Neural crest cell (in vitro differentiated cells): ENCODE data around the gene OR51V1. TPM values are rescaled to one million over a fixed set of nuclear protein-coding genes. Genes with fewer than 3 reads are reported as not detected.

ENCODE experiments used
- DNase-seq: peaks from one replicate; pipeline ENCODE4 v3.0.0; 2021; ENCODE audit warnings: low read depth, mixed read lengths, low spot score
- H3K27ac Mint-ChIP-seq: one replicate; pipeline ENCODE4 v1.8.0; 2021; ENCODE audit warnings: mild to moderate bottlenecking, mixed read lengths; ENCODE audit not compliant: unreplicated experiment
- H3K27me3 Mint-ChIP-seq: 2 replicates; pipeline ENCODE4 v1.8.0; 2021; ENCODE audit warnings: low read depth, mild to moderate bottlenecking, mixed read lengths
- H3K36me3 Mint-ChIP-seq: 2 replicates; pipeline ENCODE4 v1.8.0; 2021; ENCODE audit warnings: low read depth, mild to moderate bottlenecking, mixed read lengths
- H3K4me1 Mint-ChIP-seq: 2 replicates; pipeline ENCODE4 v1.8.0; 2021; ENCODE audit warnings: mixed read lengths
- H3K4me3 Mint-ChIP-seq: one replicate; pipeline ENCODE4 v1.8.0; 2021; ENCODE audit warnings: mild to moderate bottlenecking, mixed read lengths
- H3K9me3 Mint-ChIP-seq: 2 replicates; pipeline ENCODE4 v1.8.0; 2021; ENCODE audit warnings: mixed read lengths
- total RNA-seq: library from RNA; stranded (reverse); gene quantifications from 2 replicates; pipeline ENCODE4 v1.2.1, GENCODE V29; 2021
- TF ChIP-seq, protein P1 (sequence below): fragments of 200-600 bp; sonication (generic); conservative IDR thresholded peaks from 2 replicates; pipeline ENCODE4 v1.5.0; 2021; ENCODE audit warnings: antibody characterized with exemption, mild to moderate bottlenecking

The OR51V1 gene
- total RNA-seq, 1 donor from 2014 or later: not detected

DNA sequence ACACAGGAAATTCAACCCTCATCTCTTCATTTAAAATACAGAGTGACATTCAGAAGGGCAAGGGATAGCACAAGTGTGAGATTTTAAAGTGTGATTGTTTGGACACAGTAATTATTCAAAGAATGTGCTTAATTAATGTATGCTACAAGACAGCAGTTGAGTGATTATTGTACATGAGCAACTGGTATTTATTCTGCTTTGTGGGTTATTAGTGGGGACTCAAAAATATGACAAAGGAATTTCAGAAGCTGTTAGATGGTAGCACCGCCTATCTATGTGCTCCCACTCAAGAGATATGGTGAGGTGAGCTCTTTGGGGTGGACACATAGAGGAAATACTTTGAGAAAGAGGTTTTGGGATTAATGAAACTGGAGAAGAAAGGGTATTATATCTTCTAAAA lies 39.6 kb upstream of the OR51V1 start:
- TF ChIP-seq, protein P1, sequence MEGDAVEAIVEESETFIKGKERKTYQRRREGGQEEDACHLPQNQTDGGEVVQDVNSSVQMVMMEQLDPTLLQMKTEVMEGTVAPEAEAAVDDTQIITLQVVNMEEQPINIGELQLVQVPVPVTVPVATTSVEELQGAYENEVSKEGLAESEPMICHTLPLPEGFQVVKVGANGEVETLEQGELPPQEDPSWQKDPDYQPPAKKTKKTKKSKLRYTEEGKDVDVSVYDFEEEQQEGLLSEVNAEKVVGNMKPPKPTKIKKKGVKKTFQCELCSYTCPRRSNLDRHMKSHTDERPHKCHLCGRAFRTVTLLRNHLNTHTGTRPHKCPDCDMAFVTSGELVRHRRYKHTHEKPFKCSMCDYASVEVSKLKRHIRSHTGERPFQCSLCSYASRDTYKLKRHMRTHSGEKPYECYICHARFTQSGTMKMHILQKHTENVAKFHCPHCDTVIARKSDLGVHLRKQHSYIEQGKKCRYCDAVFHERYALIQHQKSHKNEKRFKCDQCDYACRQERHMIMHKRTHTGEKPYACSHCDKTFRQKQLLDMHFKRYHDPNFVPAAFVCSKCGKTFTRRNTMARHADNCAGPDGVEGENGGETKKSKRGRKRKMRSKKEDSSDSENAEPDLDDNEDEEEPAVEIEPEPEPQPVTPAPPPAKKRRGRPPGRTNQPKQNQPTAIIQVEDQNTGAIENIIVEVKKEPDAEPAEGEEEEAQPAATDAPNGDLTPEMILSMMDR: no peak

DNA sequence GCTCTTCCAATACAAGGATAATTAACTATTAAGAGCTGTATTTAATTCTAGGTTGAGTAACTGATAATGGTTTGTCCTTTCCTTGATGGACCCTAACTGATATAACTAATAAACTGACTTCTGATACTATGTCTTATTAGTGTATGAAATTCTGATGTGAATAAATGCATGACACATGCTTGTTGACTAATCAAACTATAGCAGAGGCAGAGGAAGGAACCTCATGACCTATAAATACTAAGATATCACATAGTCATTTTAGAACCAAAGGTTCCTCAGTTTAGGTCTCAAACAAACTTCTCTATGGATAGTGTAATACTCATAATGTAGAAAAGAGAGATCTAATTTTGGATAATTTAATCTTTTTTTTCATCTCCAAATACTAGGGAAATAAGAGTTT lies 38.6 kb upstream of the OR51V1 start:
- Mint-ChIP-seq H3K9me3 (no peaks in the 10 kb centered on the region), H3K27me3 (peaks cover 20% of the 10 kb centered on the region), H3K4me1 (no peaks in the 10 kb centered on the region), H3K4me3 (no peak overlapping the region), H3K36me3 (no peaks in the 10 kb centered on the region), H3K27ac (no peak overlapping the region)
- TF ChIP-seq, protein P1: no peak
- no peak for DNase-seq

More for the DNA sequence above, 39.6 kb upstream of the OR51V1 start:
- Mint-ChIP-seq H3K27me3 (peaks cover 20% of the 10 kb centered on the region), H3K36me3 (no peaks in the 10 kb centered on the region), H3K4me1 (no peaks in the 10 kb centered on the region), H3K4me3 (no peak overlapping the region), H3K9me3 (no peaks in the 10 kb centered on the region), H3K27ac (no peak overlapping the region)
- no peak for DNase-seq

- Mint-ChIP-seq H3K9me3 (no peaks in the 10 kb centered on the region), H3K27ac (no peak overlapping the region), H3K27me3 (peaks cover 20% of the 10 kb centered on the region), H3K36me3 (no peaks in the 10 kb centered on the region), H3K4me3 (no peak overlapping the region), H3K4me1 (no peaks in the 10 kb centered on the region)
- TF ChIP-seq, protein P1: no peak
- DNase-seq: no peak
Measured at GRCh38 chr11:5238486-5238885, 38.0 kb upstream of the OR51V1 start.

DNA sequence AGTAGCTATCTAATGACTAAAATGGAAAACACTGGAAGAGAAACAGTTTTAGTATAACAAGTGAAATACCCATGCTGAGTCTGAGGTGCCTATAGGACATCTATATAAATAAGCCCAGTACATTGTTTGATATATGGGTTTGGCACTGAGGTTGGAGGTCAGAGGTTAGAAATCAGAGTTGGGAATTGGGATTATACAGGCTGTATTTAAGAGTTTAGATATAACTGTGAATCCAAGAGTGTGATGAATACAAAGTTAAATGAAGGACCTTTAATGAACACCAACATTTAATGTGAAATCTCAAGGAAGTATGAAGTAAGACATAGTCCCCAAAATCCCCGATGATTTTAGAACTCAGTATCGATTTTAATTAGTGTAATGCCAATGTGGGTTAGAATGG lies 36.9 kb upstream of the OR51V1 start:
- TF ChIP-seq, protein P1: no peak
- H3K9me3 Mint-ChIP-seq: no peaks in the 10 kb centered on the region
- H3K4me1 Mint-ChIP-seq: no peaks in the 10 kb centered on the region
- no peak overlapping the region for H3K27ac Mint-ChIP-seq
- no peak overlapping the region for H3K4me3 Mint-ChIP-seq
- H3K27me3 Mint-ChIP-seq: peaks cover 20% of the 10 kb centered on the region
- DNase-seq: no peak
- no peaks in the 10 kb centered on the region for H3K36me3 Mint-ChIP-seq

GRCh38 chr11:5235364-5236095 lies 35.0 kb upstream of the OR51V1 start:
- DNase-seq: no peak
- Mint-ChIP-seq H3K4me3 (no peak overlapping the region), H3K27me3 (peaks cover 17% of the 10 kb centered on the region), H3K27ac (no peak overlapping the region), H3K9me3 (no peaks in the 10 kb centered on the region), H3K4me1 (no peaks in the 10 kb centered on the region), H3K36me3 (no peaks in the 10 kb centered on the region)
- TF ChIP-seq, protein P1: no peak
